ENCODE data around the gene ATP2C2.

- no peak for TF ChIP-seq POLR2A (IDR thresholded peaks at IDR 0.05; ENCODE audit: low read length)
- TF ChIP-seq GATA1 (IDR thresholded peaks at IDR 0.05; ENCODE audit: low read depth, low read length): no peak
These were observed 37.9 kb downstream of the ATP2C2 start for GRCh38 chr16:84406006-84406963.
